MM.1S (cell line): ENCODE results near the gene XIST.

Source experiments
- DNase-seq: peaks from one replicate; pipeline ENCODE4 v3.0.0-alpha.2; 2015
- H2AFZ ChIP-seq: fragments of 300-600 bp; sonication (generic); 2 replicates; pipeline ENCODE4 v1.6.0; 2016; ENCODE audit warnings: antibody characterized with exemption, low read length
- H3F3A ChIP-seq: fragments of 300-600 bp; sonication (generic); 2 replicates; pipeline ENCODE4 v1.6.1; 2016; ENCODE audit warnings: mild to moderate bottlenecking, antibody characterized with exemption, low read length, moderate library complexity, mixed read lengths; ENCODE audit not compliant: insufficient read depth
- H3K27ac ChIP-seq: fragments of 300-600 bp; sonication (generic); 2 replicates; pipeline ENCODE4 v1.5.1; 2016; ENCODE audit warnings: mild to moderate bottlenecking, low read length
- H3K27me3 ChIP-seq: fragments of 300-600 bp; sonication (generic); replicated peaks from 2 replicates; pipeline ENCODE4 v1.6.0; 2016; ENCODE audit warnings: low read length; ENCODE audit not compliant: insufficient read depth
- H3K36me3 ChIP-seq: fragments of 300-600 bp; sonication (generic); replicated peaks from 2 replicates; pipeline ENCODE4 v1.6.1; 2016; ENCODE audit warnings: mild to moderate bottlenecking, low read length, mixed read lengths; ENCODE audit not compliant: insufficient read depth
- H3K4me1 ChIP-seq: fragments of 300-600 bp; sonication (generic); 2 replicates; pipeline ENCODE4 v1.6.1; 2016; ENCODE audit warnings: low read length, mixed read lengths
- H3K4me2 ChIP-seq: fragments of 300-600 bp; sonication (generic); 2 replicates; pipeline ENCODE4 v1.6.0; 2016; ENCODE audit warnings: low read depth, low read length
- H3K4me3 ChIP-seq: fragments of 300-600 bp; sonication (generic); 2 replicates; pipeline ENCODE4 v1.5.1; 2016; ENCODE audit warnings: low read length, mixed read lengths
- H3K79me2 ChIP-seq: fragments of 300-600 bp; sonication (generic); 2 replicates; pipeline ENCODE4 v1.6.1; 2016; ENCODE audit warnings: mixed run types, low read length, mixed read lengths
- H3K9ac ChIP-seq: fragments of 300-600 bp; sonication (generic); 2 replicates; pipeline ENCODE4 v1.6.1; 2016; ENCODE audit warnings: low read length, mixed read lengths
- H3K9me2 ChIP-seq: fragments of 300-600 bp; sonication (generic); replicated peaks from 2 replicates; pipeline ENCODE4 v1.6.1; 2016; ENCODE audit warnings: mild to moderate bottlenecking, low read length, mixed read lengths; ENCODE audit not compliant: insufficient read depth
- H3K9me3 ChIP-seq: fragments of 300-600 bp; sonication (generic); replicated peaks from 2 replicates; pipeline ENCODE4 v1.6.1; 2016; ENCODE audit warnings: mild to moderate bottlenecking, low read length, mixed read lengths; ENCODE audit not compliant: insufficient read depth
- H4K20me1 ChIP-seq: fragments of 300-600 bp; sonication (generic); 2 replicates; pipeline ENCODE4 v1.6.1; 2016; ENCODE audit warnings: mild to moderate bottlenecking, low read length, moderate library complexity, mixed read lengths; ENCODE audit not compliant: insufficient read depth
- CTCF ChIP-seq: fragments of 300-600 bp; sonication (generic); IDR thresholded peaks from 2 replicates; pipeline ENCODE4 v1.5.1; 2016; ENCODE audit warnings: antibody characterized with exemption, low read length, mixed read lengths
- EZH2 ChIP-seq: fragments of 300-600 bp; sonication (generic); optimal IDR thresholded peaks from 2 replicates; pipeline ENCODE3; 2017; ENCODE audit warnings: low read depth, mild to moderate bottlenecking, antibody characterized with exemption, low read length, mixed read lengths
- EZH2phosphoT487 ChIP-seq: fragments of 300-600 bp; sonication (generic); IDR thresholded peaks from 2 replicates; pipeline ENCODE4 v1.6.1; 2018; ENCODE audit warnings: antibody characterized with exemption, low read length

The XIST gene

GRCh38 chrX:73842541-73843234, 9.8 kb downstream of the XIST start:
- TF ChIP-seq EZH2, result no peak
- TF ChIP-seq CTCF, result no peak
- TF ChIP-seq EZH2phosphoT487, result no peak
- H3F3A ChIP-seq, result no peaks in the 10 kb centered on the region
- H3K9me3 ChIP-seq, result no peaks in the 10 kb centered on the region
- H4K20me1 ChIP-seq, result peaks cover 94% of the 10 kb centered on the region
- no peaks in the 10 kb centered on the region for H3K9me2 ChIP-seq
- peaks cover 99% of the 10 kb centered on the region for H3K79me2 ChIP-seq
- H3K27ac ChIP-seq, result no peak overlapping the region
- DNase-seq, result no peak
- no peaks in the 10 kb centered on the region; the same call in 1 of the 2 replicates for H3K36me3 ChIP-seq
- H3K4me3 ChIP-seq, result no peak overlapping the region
- no peaks in the 10 kb centered on the region for H3K27me3 ChIP-seq
- no peak overlapping the region for H2AFZ ChIP-seq
- no peak overlapping the region for H3K9ac ChIP-seq
- no peak overlapping the region for H3K4me2 ChIP-seq
- H3K4me1 ChIP-seq, result no peaks in the 10 kb centered on the region

- H3K9me2 ChIP-seq, result no peaks in the 10 kb centered on the region
- H3K4me1 ChIP-seq, result no peaks in the 10 kb centered on the region
- H2AFZ ChIP-seq, result no peak overlapping the region
- H3K9me3 ChIP-seq, result no peaks in the 10 kb centered on the region
- peaks cover 99% of the 10 kb centered on the region for H3K79me2 ChIP-seq
- H3K27me3 ChIP-seq, result no peaks in the 10 kb centered on the region
- no peaks in the 10 kb centered on the region; the same call in 1 of the 2 replicates for H3K36me3 ChIP-seq
- peaks cover 91% of the 10 kb centered on the region for H4K20me1 ChIP-seq
- H3K4me3 ChIP-seq, result no peak overlapping the region
- H3K27ac ChIP-seq, result no peak overlapping the region
- DNase-seq, result no peak
- H3F3A ChIP-seq, result no peaks in the 10 kb centered on the region
- no peak overlapping the region for H3K4me2 ChIP-seq
- TF ChIP-seq CTCF (no peak), EZH2 (no peak), EZH2phosphoT487 (no peak)
- H3K9ac ChIP-seq, result no peak overlapping the region
Measured at GRCh38 chrX:73841337-73841736, 11.2 kb downstream of the XIST start.

GRCh38 chrX:73840120-73840924, 12.2 kb downstream of the XIST start:
- Histone ChIP-seq H3K27ac (no peak overlapping the region), H2AFZ (no peak overlapping the region), H3K4me1 (no peaks in the 10 kb centered on the region), H3K36me3 (no peaks in the 10 kb centered on the region; the same call in 1 of the 2 replicates), H3K9ac (no peak overlapping the region), H3K4me2 (no peak overlapping the region), H3K9me2 (no peaks in the 10 kb centered on the region), H3K4me3 (no peak overlapping the region), H3K9me3 (no peaks in the 10 kb centered on the region), H3F3A (no peaks in the 10 kb centered on the region), H4K20me1 (peaks cover 89% of the 10 kb centered on the region), H3K79me2 (peaks cover 98% of the 10 kb centered on the region), H3K27me3 (no peaks in the 10 kb centered on the region)
- TF ChIP-seq EZH2 (no peak), EZH2phosphoT487 (no peak), CTCF (no peak)
- DNase-seq, result no peak
